GM12892 (cell line): Measurements from ENCODE around the gene LYG1.

Source experiments
- POLR2A ChIP-seq: IDR thresholded peaks from 2 replicates; pipeline ENCODE4 v1.6.1; 2011; ENCODE audit warnings: low read depth, low read length, control low read depth
- POLR2AphosphoS5 ChIP-seq: IDR thresholded peaks from 2 replicates; pipeline ENCODE4 v1.6.1; 2011; ENCODE audit warnings: low read depth, low read length, control low read depth
- TAF1 ChIP-seq: IDR thresholded peaks from 2 replicates; pipeline ENCODE4 v1.6.1; 2011; ENCODE audit warnings: low read depth, mild to moderate bottlenecking, control low read depth, low read length, borderline replicate concordance

GRCh38 chr2:99338029-99338585 is 37.1 kb upstream of the LYG1 start:
- TF ChIP-seq POLR2AphosphoS5 = no peak; the same call in 1 of the 2 replicates
- TF ChIP-seq POLR2A = no peak
- TF ChIP-seq TAF1 = no peak
